Right cardiac atrium (tissue), 5 donors: ENCODE data around the gene MAD1L1. TPM values are rescaled to one million over a fixed set of nuclear protein-coding genes. Genes with fewer than 3 reads are reported as not detected.

ENCODE experiments used
- ATAC-seq, 2 donors: fragments of 200-7000 bp; cut with Tn5 transposase; one replicate each; pipeline versions ENCODE4 v1.8.0 to v1.9.1; 2020; ENCODE audit warnings: moderate library complexity in 2 of 2, mild to moderate bottlenecking in 1 of 2
- DNase-seq, 3 donors: peaks; one replicate each; pipeline ENCODE4 v3.0.0-alpha.2; 2020
- H3K27ac ChIP-seq: one replicate; pipeline ENCODE4 v1.5.1; 2013; ENCODE audit warnings: mild to moderate bottlenecking, low read length, control low read depth, moderate library complexity
- H3K27me3 ChIP-seq: one replicate; pipeline ENCODE4 v1.6.1; 2013; ENCODE audit not compliant: control insufficient read depth, insufficient read depth
- H3K4me1 ChIP-seq: one replicate; pipeline ENCODE4 v1.6.1; 2013; ENCODE audit warnings: low read length; ENCODE audit not compliant: control insufficient read depth, insufficient read depth
- H3K4me3 ChIP-seq: one replicate; pipeline ENCODE4 v1.5.1; 2013; ENCODE audit warnings: low read length, control low read depth
- H3K9me3 ChIP-seq: one replicate; pipeline ENCODE4 v1.6.1; 2013; ENCODE audit warnings: low read length; ENCODE audit not compliant: control insufficient read depth
- WGBS: extraction: QIAGEN DNeasy Blood & Tissue Kit; methylation state at CpG from one replicate; pipeline ENCODE4 v1.1.7; 2013; 5-methylcytosine and 5-hydroxymethylcytosine counted together
- intact Hi-C, 4 donors: fragments of 100-400 bp; cut with DNase I; formaldehyde crosslinking; loops; one replicate each; pipeline versions ENCODE4 v1.11.0 to v1.14.0; 2022 to 2023
- polyA plus RNA-seq: library from polyadenylated mRNA; stranded (reverse); fragments of 200-250 nt; gene quantifications from one replicate; pipeline ENCODE4 v1.2.3, GENCODE V29; 2013
- total RNA-seq, 4 donors: library from RNA; stranded (reverse); fragmentation: NEBNext Ultra II Directional; extraction: Animal tissue kit (Norgen Biotek cat#: 25700); gene quantifications; one replicate each; pipeline ENCODE4 v1.2.1, GENCODE V29; 2021
- donor health status: healthy with polysubstance abuse.
- donor health status: DM: no; HTN: yes; CAD: no.
- donor health status: DM: no; HTN: no; CAD: no.
- donor health status: DM: no; HTN: yes; CAD: no; lungs with severe emphysema.
- donor health status: DM: yes; HTN: yes; CAD: no.

MAD1L1 gene
- total and polyA plus RNA-seq, 5 donors, result 15.3 to 41.0 (median 33.7) TPM

GRCh38 chr7:1990001-1990670, 242.6 kb downstream of the MAD1L1 start:
- Histone ChIP-seq H3K4me3 (no peak overlapping the region), H3K9me3 (no peaks in the 10 kb centered on the region), H3K4me1 (peaks cover 14% of the 10 kb centered on the region), H3K27ac (no peak overlapping the region), H3K27me3 (no peaks in the 10 kb centered on the region)
- peak; percentile 31 to 70 (median 58) for DNase-seq
- intact Hi-C loops, result no loop called here
- peak; percentile 15 to 66 for ATAC-seq
- WGBS, result 68% methylated on average over 24 of the region's 24 CpGs

- no peak overlapping the region for H3K4me3 ChIP-seq
- H3K27ac ChIP-seq, result no peak overlapping the region
- H3K27me3 ChIP-seq, result no peaks in the 10 kb centered on the region
- peak; percentile 6 to 45 (median 42) for DNase-seq
- peaks cover 14% of the 10 kb centered on the region for H3K4me1 ChIP-seq
- WGBS, result 97% methylated on average over 39 of the region's 39 CpGs
- intact Hi-C loops, result no loop called here
- no peak for ATAC-seq
- no peaks in the 10 kb centered on the region for H3K9me3 ChIP-seq
Observed at GRCh38 chr7:1989049-1989860, 243.5 kb downstream of the MAD1L1 start.

DNA sequence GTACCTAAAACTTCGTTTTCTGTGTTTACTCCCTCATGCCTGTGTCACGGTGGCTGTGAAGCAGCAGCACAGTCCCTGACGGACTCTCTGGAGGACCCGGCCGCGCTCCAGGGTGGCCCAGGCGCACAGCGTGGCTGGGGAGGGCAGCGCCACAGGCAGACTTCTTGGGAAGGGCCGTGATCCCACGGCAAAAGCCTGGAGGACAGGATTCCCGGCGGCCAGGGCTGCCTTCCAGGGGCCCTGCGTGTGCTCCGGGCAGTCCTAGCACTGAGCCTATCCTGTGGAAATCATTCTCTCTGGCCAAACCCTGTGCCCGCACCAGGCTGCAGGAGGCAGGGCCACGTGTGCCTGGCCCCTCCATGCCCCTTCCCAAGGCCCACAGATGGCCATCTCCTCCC, 244.2 kb downstream of the MAD1L1 start:
- intact Hi-C loops, result no loop called here
- ATAC-seq (peak in 1 of 2 donors; percentile 5), DNase-seq (peak in 2 of 3 donors; percentile 4 to 34)
- H3K27ac ChIP-seq, result no peak overlapping the region
- 96% methylated on average over 17 of the region's 17 CpGs for WGBS
- peaks cover 9% of the 10 kb centered on the region for H3K4me1 ChIP-seq
- no peaks in the 10 kb centered on the region for H3K27me3 ChIP-seq
- no peaks in the 10 kb centered on the region for H3K9me3 ChIP-seq
- no peak overlapping the region for H3K4me3 ChIP-seq

GRCh38 chr7:1987591-1988532, 244.9 kb downstream of the MAD1L1 start:
- H3K27ac ChIP-seq, result no peak overlapping the region
- H3K4me1 ChIP-seq, result peaks cover 5% of the 10 kb centered on the region
- H3K4me3 ChIP-seq, result no peak overlapping the region
- H3K27me3 ChIP-seq, result no peaks in the 10 kb centered on the region
- ATAC-seq (peak in 1 of 2 donors; percentile 29), DNase-seq (peak; percentile 8 to 41 (median 32))
- intact Hi-C loops, result no loop called here
- H3K9me3 ChIP-seq, result no peaks in the 10 kb centered on the region
- WGBS, result 92% methylated on average over 43 of the region's 43 CpGs

DNA sequence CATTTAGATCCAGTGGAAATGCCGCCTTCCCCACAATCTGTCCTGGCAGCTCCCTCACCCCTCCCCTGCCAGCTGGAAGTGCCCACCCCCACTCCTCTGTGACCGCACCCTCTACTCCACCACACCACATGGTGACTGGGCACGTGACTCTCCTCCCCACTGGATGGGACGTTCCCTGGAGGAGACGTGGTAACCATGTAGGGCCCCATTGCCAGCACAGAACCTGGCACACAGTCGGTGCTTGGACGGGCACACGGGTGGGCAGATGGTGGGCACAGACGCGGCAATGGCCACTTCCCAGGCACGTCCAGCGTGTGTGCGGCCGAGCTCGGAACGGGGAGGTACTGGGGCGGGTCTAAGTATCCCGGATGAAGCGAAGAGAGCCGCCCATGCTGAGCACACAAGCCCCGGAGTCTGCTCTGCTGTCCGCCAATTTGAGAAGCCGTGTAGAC, 245.6 kb downstream of the MAD1L1 start:
- intact Hi-C loops, result no loop called here
- Histone ChIP-seq H3K4me1 (no peaks in the 10 kb centered on the region), H3K27ac (no peak overlapping the region), H3K27me3 (no peaks in the 10 kb centered on the region), H3K4me3 (no peak overlapping the region), H3K9me3 (no peaks in the 10 kb centered on the region)
- ATAC-seq (no peak), DNase-seq (peak; percentile 8 to 52 (median 42))
- WGBS, result 96% methylated on average over 23 of the region's 23 CpGs

- no peak overlapping the region for H3K27ac ChIP-seq
- no peaks in the 10 kb centered on the region for H3K4me1 ChIP-seq
- H3K27me3 ChIP-seq, result no peaks in the 10 kb centered on the region
- intact Hi-C loops, result no loop called here
- peak in 1 of 2 donors; percentile 25 for ATAC-seq
- no peaks in the 10 kb centered on the region for H3K9me3 ChIP-seq
- DNase-seq, result peak; percentile 6 to 31 (median 24)
- no peak overlapping the region for H3K4me3 ChIP-seq
- 94% methylated on average over 31 of the region's 31 CpGs for WGBS
Observed at GRCh38 chr7:1986366-1987083, 246.2 kb downstream of the MAD1L1 start.

DNA sequence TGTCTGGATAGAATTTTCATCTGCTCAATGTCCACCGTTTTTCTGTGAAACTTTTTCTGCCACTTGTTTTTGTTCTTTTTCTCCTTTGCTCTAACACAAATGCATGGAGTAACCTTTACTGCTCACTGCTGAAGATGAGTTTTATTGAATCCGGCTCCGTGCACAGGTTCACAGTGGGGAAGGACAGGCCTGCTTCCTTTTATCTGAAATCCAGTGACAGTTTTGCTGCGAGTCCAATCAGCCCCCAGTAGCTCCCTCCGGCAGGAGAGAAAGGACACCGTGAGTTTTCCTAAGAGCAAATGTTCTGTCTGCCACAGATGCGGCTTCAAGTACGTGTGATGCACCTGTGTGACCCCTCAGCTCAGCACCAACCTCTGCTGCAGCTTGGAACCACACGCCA, 246.8 kb downstream of the MAD1L1 start:
- intact Hi-C loops, result no loop called here
- no peaks in the 10 kb centered on the region for H3K27me3 ChIP-seq
- H3K4me3 ChIP-seq, result no peak overlapping the region
- WGBS, result 92% methylated on average over 9 of the region's 9 CpGs
- ATAC-seq (no peak), DNase-seq (no peak)
- H3K4me1 ChIP-seq, result no peaks in the 10 kb centered on the region
- H3K9me3 ChIP-seq, result no peaks in the 10 kb centered on the region
- H3K27ac ChIP-seq, result no peak overlapping the region

DNA sequence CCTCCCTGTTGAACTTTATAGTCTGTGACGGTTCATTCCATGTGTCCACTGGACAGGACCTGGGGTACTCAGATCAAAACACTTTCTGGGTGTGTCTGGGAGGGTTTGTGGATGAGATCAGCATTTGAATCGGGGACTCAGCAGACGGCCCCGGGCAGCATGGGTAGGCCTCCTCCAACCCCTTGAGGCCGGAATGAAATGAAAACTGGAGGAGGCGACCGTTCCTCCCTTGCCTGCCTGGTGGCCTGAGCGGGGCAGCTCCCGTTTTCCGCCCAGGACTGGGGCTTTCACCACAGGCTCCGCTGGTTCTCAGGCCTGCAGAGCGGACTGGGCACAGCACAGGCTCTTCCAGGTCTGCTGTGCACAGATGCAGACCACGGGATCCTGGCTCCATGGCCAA, 247.7 kb downstream of the MAD1L1 start:
- no peak for ATAC-seq
- H3K27ac ChIP-seq, result no peak overlapping the region
- intact Hi-C loops, result no loop called here

DNA sequence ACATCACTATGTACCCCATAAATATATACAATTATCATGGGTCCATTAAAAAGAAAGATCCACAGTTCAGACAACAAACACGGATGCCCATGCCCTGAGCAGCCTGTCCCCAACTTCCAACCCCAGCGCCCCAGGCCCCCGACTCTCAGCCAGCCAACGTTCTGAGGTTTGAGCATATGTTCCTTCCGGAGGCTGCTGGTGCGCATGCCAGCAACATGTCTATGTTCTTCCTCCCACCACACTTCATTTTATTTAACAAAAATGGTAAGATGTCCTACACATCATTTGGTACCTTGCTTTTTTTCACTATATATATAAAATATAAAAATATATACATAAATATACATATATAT, 250.9 kb downstream of the MAD1L1 start:
- intact Hi-C loops, result no loop called here
- H3K9me3 ChIP-seq, result no peaks in the 10 kb centered on the region
- ATAC-seq (no peak), DNase-seq (no peak)
- H3K4me3 ChIP-seq, result no peak overlapping the region
- 91% methylated on average over 6 of the region's 6 CpGs for WGBS
- no peak overlapping the region for H3K27ac ChIP-seq
- no peaks in the 10 kb centered on the region for H3K4me1 ChIP-seq
- H3K27me3 ChIP-seq, result no peaks in the 10 kb centered on the region

More for the DNA sequence above, 247.7 kb downstream of the MAD1L1 start:
- Histone ChIP-seq H3K9me3 (no peaks in the 10 kb centered on the region), H3K4me3 (no peak overlapping the region), H3K27me3 (no peaks in the 10 kb centered on the region), H3K4me1 (no peaks in the 10 kb centered on the region)
- peak; percentile 0 to 52 (median 23) for DNase-seq
- WGBS, result 88% methylated on average over 13 of the region's 13 CpGs

GRCh38 chr7:1981201-1981877, 251.4 kb downstream of the MAD1L1 start:
- H3K27me3 ChIP-seq, result no peaks in the 10 kb centered on the region
- 89% methylated on average over 19 of the region's 19 CpGs for WGBS
- no peak overlapping the region for H3K4me3 ChIP-seq
- DNase-seq (peak in 2 of 3 donors; percentile 30 to 31), ATAC-seq (peak in 1 of 2 donors; percentile 18)
- no peaks in the 10 kb centered on the region for H3K4me1 ChIP-seq
- intact Hi-C loops, result no loop called here
- H3K9me3 ChIP-seq, result no peaks in the 10 kb centered on the region
- H3K27ac ChIP-seq, result no peak overlapping the region
